HG03159 (cell line): ENCODE data around the gene TDRD9.
"Not testable (repeated sequence)": the region's sequence is repeated elsewhere in the genome, so short reads cannot be mapped to it uniquely, and the experiment has no call there.

ENCODE experiments used
- ATAC-seq: cut with Tn5 transposase; IDR thresholded peaks from one replicate; pipeline ENCODE4 v1.9.1; 2021; ENCODE audit warnings: mild to moderate bottlenecking, moderate library complexity; ENCODE audit not compliant: unreplicated experiment

Gene TDRD9, protein sequence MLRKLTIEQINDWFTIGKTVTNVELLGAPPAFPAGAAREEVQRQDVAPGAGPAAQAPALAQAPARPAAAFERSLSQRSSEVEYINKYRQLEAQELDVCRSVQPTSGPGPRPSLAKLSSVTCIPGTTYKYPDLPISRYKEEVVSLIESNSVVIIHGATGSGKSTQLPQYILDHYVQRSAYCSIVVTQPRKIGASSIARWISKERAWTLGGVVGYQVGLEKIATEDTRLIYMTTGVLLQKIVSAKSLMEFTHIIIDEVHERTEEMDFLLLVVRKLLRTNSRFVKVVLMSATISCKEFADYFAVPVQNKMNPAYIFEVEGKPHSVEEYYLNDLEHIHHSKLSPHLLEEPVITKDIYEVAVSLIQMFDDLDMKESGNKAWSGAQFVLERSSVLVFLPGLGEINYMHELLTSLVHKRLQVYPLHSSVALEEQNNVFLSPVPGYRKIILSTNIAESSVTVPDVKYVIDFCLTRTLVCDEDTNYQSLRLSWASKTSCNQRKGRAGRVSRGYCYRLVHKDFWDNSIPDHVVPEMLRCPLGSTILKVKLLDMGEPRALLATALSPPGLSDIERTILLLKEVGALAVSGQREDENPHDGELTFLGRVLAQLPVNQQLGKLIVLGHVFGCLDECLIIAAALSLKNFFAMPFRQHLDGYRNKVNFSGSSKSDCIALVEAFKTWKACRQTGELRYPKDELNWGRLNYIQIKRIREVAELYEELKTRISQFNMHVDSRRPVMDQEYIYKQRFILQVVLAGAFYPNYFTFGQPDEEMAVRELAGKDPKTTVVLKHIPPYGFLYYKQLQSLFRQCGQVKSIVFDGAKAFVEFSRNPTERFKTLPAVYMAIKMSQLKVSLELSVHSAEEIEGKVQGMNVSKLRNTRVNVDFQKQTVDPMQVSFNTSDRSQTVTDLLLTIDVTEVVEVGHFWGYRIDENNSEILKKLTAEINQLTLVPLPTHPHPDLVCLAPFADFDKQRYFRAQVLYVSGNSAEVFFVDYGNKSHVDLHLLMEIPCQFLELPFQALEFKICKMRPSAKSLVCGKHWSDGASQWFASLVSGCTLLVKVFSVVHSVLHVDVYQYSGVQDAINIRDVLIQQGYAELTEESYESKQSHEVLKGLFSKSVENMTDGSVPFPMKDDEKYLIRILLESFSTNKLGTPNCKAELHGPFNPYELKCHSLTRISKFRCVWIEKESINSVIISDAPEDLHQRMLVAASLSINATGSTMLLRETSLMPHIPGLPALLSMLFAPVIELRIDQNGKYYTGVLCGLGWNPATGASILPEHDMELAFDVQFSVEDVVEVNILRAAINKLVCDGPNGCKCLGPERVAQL (N-terminal part only)

DNA sequence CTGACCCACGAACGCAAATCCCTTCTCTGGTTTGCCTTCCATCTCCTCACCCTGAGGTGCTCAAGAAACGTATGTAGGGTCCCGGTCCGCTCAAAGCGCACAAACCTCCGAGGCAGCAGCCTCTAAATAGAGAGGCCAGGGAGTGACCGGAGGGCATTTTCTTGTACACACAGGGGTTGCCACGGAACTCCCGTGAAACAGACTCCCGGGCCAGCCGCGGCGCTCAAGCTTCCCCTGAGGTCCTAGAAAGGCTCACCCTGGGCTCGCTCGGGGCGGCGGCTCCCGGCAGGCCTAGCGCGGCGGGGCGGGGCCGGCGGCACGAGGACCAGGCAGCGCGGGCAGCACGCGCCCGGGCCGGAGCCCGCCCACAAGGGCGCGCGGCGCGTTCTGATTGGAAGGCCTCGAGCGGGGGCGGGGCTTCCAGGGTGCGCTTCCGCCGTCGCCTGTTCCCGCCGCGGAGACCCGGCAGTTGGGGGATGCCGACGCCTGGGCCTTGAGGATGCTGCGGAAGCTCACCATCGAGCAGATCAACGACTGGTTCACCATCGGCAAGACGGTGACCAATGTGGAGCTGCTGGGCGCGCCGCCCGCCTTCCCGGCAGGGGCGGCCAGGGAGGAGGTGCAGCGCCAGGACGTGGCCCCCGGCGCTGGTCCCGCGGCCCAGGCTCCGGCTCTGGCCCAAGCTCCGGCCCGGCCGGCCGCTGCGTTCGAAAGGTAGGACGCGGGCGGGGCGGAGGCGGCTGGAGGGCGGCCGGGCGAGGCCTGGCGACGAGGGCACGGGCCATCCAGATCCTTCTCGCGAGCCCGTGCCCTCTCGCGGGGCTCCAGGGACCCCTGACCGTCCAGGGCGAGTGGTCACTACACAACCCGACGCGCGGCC, at the start of gene TDRD9:
Gene TDRD9 (plus strand): TSS at position 446 of the 880 bp plus-strand sequence. CDS start 54 bp downstream, at position 500.
- no peak for ATAC-seq

DNA sequence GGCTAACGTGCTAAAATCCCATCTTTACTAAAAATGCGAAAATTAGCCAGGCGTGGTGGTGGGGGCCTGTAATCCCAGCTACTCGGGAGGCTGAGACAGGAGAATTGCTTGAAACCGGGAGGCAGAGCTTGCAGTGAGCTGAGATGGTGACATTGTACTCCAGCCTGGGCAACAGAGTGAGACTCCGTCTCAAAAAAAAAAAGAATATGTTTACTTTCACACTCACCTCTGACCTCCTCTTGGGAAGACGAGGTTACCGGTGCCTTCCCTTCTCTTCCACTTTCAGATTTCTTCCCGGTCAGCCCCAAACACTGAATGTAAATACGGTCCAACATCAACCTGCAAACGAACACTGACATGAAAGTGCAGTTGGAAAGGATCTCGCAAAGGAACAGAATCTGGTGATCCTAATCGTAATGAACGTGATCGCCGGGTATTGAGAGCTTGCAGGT, 49.1 kb upstream of the TDRD9 start:
- no peak for ATAC-seq

DNA sequence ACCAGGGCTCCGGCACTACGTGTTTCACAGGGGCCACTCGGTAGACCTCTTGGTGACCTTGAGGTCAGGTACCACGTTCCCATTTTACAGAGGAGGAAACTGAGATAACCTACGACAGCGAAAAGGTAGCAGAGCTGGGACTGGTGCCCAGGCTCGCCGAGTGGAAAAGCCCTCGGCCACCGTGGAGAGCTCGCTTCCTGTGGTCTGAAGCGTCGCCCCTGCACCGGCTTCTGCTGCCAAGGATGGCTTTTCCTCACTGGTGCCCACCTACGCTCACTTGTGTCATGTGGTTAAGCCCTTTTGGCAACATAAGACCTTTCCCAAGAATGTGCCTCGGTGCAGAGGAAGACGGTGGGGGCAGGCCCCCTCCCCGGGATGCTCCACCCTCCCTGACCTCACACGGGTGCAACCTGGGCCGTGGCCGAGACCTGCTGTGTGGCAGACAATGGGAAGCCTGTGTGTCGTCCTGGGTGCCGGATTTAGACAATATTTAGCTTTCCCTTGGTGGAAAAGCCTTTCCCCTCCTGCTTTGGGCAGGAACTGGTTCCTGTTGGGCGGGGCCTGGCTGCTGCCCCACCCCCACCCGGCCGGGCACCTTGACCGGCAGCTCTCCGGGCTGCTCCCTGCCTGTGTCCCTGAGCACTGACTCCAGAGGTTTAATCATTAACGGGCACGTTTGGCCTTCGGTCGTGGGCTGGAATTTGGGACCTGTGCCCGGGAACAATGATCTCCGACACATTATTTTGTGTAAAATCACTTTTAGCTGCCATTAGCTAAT, 48.5 kb upstream of the TDRD9 start:
- ATAC-seq: no peak

DNA sequence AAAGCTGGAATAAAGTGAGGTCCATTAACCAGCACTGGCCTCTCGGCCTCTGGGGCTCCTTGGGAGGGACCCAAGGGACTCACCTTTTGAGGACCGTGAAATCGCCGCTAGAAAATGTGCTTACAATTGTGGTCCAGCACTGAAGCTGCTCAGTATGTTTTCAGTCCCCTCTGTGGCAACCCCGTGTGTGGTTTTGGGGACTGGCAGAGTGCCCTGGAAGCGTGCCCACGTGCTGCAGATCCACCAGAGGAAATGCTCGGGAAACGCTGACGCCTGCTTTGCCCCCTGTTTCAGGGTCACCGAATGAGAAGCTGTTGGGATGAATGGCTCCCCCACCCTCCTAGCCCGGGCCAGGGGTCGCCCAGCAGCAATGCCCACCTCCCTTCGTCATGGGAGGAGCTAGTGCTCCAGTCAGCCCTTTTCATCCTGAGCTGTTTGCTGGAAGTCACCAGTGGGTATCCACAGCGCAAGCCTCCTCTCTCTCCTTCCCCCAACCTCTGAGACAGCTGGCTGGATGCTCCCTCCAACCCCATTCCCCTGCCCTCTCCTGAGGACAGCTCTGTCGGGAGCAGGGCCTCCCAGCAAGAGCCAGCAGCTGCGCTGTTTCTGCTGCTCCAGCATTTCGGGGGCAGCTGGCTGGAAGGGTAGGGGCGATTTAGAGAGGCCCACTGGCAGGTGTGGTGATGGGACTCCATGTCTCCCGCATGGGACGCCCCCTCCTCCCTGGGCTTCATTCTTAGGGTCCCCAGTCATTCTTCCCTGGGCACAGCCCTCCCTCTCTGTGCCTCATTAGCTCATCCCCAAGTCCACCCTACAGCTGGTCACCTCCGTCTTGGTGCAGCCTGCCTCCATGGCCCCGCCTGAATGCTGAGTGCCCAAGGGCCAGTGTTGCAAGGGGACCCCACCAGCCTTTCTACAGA, 47.6 kb upstream of the TDRD9 start:
- no peak for ATAC-seq

DNA sequence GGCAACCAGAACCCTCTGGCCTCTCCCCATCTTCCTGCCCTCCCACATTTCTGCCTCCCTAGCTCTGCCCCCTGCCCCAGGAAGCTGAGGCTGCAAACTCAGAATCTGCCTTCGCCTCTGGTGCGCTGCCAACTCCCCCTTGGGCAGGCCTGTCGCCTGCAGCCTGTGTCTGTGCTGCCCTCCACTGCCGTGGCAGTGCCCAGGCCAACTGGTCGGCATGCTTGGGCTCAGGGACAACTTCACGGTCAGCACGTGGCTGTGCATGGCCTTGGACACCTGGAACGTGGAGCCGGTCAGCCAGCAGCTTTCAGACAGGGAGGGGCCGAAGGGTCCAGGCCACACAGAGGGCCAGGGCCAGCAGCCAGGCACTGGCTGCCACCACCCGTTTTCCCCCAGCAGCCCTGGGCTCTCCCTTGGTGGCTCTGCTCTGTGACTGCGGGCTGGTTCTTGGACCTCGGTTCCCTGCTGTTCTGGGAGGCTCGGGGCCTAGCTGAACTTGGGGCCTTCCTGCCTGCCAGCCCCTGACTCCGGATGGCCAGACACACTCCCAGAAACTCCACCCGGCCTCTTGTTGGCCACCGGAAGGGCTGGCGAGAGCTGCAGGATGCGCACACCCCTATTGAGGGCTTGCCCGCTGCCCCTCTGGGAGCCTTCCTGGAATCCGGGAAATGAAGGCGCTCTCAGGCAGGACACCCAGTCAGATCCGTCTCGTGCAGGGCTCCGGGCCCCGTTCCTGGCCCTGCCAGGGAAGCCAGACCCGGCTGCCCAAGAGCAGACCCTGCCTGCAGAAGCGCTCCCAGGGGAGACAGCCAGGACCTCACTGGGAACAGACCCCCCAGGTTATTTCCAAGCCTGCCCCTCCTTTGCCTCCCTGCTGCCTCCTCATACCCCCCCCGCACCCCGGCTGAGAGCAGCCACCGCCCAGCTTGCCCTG, 46.7 kb upstream of the TDRD9 start:
- ATAC-seq: no peak

DNA sequence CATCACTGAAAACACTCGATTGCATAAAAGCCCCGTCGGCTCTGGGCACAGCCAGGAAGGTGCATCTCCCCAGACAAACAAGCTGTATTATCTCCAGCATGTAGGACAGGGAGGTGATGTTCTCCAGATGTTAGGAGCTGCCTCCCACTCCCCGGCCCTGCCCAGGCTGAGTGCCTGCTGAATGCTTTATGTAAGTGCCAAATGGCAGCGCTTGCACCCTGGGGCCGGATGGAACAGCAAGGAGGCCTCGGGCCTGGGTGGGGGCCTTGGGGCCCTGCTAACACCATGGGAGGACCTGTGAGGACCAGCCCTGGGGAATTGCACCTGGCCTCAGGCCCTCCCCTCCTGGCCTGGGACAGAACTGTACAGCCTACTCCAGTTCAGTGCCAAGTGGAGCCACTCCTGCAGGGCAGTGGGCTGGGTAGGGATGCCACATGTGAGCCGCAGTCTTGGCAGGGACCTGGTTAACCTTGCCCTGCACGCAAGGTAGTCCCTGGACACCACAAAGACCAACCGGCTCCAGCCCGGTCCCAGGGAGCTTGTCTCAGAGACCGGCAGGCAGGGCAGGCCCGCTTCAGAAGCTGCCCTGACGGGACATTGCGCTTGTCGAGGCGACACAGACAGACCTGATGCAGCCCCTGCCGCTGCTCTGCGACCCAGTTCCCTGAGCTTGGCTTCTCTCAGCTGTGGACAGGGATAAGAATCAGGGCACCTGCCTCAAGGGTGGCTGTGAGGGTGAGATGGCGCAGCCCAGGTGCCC, 45.6 kb upstream of the TDRD9 start:
- ATAC-seq: no peak

DNA sequence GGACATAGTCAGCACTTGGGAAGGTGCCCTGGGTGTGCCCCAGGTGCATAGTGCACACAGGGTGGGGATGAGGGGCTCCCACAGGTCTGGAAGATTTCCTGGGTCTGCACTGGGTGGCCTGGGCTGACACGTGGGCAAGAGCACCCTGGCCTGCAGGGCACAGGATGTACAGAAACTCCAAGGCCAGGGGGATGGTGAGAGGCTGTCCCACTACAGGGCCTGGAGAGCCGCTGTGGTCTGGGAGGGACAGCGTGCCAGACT, 45.1 kb upstream of the TDRD9 start:
- ATAC-seq: no peak

DNA sequence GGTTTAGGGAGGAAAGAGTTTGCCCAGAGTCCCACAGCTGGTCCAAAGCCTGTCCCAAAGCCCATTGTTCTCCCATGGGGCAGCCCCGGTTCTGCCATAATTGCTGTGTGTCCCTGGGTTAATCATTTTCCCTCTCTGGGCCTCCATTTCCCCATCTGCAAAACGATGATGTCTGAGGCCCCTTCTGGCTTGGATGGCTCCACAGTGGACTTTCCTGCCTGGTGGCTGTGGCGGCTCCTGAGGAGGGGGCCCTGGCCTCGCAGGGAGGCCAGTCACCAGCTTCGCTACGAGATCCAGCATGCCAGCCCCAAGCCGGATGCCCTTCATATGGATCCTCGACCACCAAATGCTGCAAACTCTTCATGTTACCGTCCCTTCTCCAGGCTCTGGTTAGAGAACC, 43.4 kb upstream of the TDRD9 start:
- ATAC-seq: no peak

DNA sequence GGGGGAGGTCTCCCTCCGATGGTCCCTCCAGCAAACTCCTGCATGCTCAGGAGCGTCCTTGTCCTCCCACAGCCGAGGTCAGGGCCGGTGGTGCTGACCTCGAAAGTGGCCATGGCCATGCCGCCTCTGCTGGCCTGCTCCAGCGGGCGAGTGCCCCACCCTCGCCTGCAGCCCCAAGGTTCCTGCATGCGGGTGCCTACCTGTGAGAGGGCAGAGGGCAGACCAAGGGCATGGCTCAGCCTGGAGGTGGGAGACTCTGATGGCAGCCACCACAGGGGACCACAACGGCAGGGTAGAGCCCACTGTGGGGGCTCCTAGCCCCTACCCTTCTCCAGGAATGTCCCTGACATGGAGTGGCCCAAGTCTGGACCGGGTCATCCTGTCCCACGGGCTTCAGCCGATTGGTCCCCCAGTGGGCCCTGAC, 42.7 kb upstream of the TDRD9 start:
- ATAC-seq: no peak

DNA sequence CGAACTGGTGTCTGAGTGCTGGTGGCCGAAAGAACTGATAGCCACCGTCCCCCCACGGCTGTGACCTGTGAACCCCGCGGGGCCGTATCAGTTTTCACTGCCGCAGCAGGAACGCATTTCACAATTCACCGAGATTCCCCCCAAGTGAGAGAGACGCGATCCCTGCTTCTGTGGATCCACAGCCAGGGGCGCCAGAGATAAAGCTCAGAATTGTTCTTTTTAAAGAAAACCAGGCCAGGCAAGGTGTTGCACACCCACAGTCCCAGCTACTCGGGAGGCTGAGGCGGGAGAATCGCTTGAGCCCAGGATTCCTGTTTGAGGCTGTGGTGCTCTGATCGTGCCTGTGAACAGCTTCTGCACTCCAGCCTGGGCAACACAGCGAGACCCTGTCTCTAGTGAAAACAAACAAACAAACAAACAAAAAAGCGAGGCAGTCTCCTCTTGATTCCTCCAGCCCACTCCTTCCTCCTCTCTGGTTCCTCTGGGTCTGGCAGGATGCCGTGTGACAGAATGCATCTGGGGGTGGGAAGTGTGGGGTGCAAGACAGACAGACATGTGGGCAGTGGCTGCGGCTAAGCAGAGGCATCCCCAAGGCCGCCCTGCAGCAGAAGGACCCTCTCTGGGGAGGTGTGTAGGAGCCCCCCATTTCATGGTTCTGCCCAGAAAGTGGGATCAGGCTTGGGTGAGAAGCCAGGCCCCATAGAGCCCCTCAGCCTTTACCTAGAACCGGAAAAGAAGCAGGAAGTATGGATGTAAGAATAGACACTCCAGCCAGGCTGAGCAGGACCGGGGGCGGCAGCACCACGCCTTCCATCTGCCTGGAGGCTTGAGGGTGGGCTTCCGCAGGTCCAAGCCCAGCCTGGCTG, 41.7 kb upstream of the TDRD9 start:
- ATAC-seq: no peak

DNA sequence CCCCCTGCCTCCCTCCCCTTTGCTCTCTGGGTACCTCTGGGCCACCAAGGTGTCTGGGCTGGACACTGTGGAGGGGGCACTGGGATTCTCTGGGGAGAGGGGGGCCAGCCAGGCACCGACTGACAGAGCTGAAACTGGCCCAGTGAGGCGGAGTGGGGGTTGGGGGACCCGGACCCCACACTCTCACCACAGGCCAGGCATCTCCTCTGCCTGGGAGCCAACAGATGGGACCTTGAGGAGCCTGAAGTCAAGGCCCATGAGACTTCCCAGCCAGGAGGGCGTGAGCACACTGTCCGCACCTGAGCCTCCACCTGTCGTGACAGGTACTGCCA, 41.1 kb upstream of the TDRD9 start:
- ATAC-seq: no peak

DNA sequence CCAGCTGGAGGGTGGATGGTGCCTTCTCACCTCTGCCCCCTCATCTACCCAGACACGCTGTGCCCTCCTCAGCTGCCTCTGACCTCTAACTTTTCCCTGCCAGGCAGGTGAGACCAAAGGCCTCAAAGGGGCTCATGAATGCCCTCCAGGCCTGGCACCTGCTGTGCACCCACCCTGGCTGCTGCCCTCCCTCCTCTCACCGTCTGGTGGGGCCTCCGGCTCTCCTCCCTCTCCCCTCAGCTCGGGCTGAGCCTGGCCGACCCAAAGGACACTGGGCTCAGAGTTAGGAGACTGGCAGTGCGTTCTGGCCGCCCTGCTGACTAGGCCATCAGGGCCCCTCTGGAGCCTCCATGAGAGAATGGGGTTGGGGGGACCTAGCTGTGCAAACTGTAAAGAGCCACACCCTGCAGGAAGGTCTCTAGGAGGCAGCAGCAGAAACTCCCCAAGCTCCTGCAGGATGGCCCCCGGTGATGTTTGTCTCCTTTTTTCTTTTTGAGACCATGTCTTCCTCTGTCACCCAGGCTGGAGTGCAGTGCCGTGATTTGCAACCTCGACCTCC, 40.6 kb upstream of the TDRD9 start:
- no peak for ATAC-seq

DNA sequence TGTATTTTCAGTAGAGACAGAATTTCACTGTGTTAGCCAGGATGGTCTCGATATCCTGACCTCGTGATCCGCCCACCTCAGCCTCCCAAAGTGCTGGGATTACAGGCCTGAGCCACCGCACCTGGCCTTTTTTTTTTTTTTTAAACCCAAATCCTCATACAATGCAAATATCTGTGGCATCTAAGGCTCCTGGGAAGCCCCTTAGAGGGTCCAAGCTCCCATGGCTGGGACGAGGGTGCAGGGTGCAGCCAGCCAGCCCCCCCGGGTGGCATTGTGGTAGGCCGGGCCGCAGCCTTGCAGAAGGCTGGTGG, 39.3 kb upstream of the TDRD9 start:
- not testable (repeated sequence) for ATAC-seq

DNA sequence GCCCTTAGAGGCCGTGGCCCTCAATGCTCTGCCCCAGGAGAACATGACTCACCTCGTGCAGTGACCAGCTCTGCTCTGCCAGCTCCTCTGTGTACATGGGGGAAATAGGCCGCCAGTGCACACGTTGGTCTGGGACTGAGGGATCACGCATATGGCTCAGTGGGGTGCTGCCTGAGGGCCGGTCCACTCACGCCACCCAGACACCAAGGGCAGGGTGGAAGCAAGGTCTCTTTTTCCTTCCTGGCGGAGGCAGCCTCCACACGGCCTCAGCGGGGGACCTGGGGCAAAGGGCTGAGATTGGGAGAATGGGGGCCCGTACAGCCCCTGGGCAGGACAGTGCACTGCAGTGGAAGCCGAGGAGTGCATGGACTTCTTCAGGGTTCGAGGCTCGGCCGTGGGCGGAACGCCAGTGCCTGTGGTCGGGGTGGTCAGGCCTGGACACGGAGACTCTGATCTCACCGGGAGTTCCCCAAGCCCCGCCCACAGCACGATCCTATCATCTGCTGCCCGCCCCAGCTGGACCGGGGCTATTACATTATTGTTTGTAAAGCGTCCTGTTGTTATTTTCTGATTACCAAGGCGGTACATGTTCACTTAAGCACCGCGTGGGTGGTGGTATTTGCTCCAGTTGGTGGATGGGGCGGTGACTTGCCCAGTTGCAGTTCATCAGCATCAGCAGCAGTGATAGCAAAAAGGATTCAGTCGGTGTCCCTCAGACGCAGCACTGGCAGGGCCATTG, 38.8 kb upstream of the TDRD9 start:
- ATAC-seq: no peak

DNA sequence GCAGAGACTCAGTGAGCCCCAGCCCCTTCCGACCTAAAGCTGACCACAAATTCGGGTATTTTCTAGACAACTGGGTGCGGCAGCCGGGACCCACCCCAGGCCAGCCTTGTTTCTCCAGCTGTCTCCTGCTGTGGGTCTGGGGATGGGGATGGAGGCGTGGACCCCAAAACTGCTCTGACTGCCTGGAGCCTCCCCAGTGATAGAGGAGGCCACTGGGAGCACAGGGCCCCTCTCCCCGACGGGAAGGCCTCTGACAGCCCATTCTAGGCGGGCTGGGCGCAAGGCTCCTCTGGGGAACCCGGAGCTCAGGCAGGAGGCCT, 38.2 kb upstream of the TDRD9 start:
- no peak for ATAC-seq
